ENCODE results near the gene FIP1L1.
"Not testable (repeated sequence)": the region's sequence is repeated elsewhere in the genome, so short reads cannot be mapped to it uniquely, and the experiment has no call there.

Gene FIP1L1

GRCh38 chr4:53378171-53378482, 686 bp downstream of the FIP1L1 start:
- no peak for DNase-seq (ENCODE audit: low spot score)

- no peak for DNase-seq (ENCODE audit: low spot score)
These were observed 2.8 kb downstream of the FIP1L1 start for GRCh38 chr4:53380221-53380620.

- DNase-seq (ENCODE audit: low spot score): not testable (repeated sequence)
These were observed 32.0 kb downstream of the FIP1L1 start for GRCh38 chr4:53409479-53409878.

GRCh38 chr4:53419208-53419607, 41.8 kb downstream of the FIP1L1 start:
- no peak for DNase-seq (ENCODE audit: low spot score)

- DNase-seq (ENCODE audit: low spot score): no peak
These were observed 44.4 kb downstream of the FIP1L1 start for GRCh38 chr4:53421791-53422190.

- DNase-seq (ENCODE audit: low spot score): no peak
These were observed 44.9 kb downstream of the FIP1L1 start for GRCh38 chr4:53422367-53422766.

GRCh38 chr4:53424280-53424679, 46.8 kb downstream of the FIP1L1 start:
- DNase-seq (ENCODE audit: low spot score): no peak

GRCh38 chr4:53427366-53427765, 49.9 kb downstream of the FIP1L1 start:
- DNase-seq (ENCODE audit: low spot score): no peak

- DNase-seq (ENCODE audit: low spot score): no peak
These were observed 53.6 kb downstream of the FIP1L1 start for GRCh38 chr4:53431052-53431451.

GRCh38 chr4:53432528-53433424, 55.3 kb downstream of the FIP1L1 start:
- DNase-seq (ENCODE audit: low spot score): no peak

- DNase-seq (ENCODE audit: low spot score): peak; percentile 27
These were observed 58.8 kb downstream of the FIP1L1 start for GRCh38 chr4:53436251-53436650.

GRCh38 chr4:53441564-53441963, 64.1 kb downstream of the FIP1L1 start:
- no peak for DNase-seq (ENCODE audit: low spot score)

- DNase-seq (ENCODE audit: low spot score): no peak
These were observed 67.5 kb downstream of the FIP1L1 start for GRCh38 chr4:53444954-53445353.

- DNase-seq (ENCODE audit: low spot score): no peak
These were observed 73.3 kb downstream of the FIP1L1 start for GRCh38 chr4:53450773-53451172.

GRCh38 chr4:53453385-53453784, 75.9 kb downstream of the FIP1L1 start:
- no peak for DNase-seq (ENCODE audit: low spot score)

- DNase-seq (ENCODE audit: low spot score): no peak
These were observed 78.3 kb downstream of the FIP1L1 start for GRCh38 chr4:53455766-53456165.

GRCh38 chr4:53456178-53456577, 78.7 kb downstream of the FIP1L1 start:
- DNase-seq (ENCODE audit: low spot score): no peak

- DNase-seq (ENCODE audit: low spot score): no peak
These were observed 82.1 kb downstream of the FIP1L1 start for GRCh38 chr4:53459548-53459947.

- no peak for DNase-seq (ENCODE audit: low spot score)
These were observed 83.8 kb downstream of the FIP1L1 start for GRCh38 chr4:53461244-53461643.

- DNase-seq (ENCODE audit: low spot score): no peak
These were observed 85.9 kb downstream of the FIP1L1 start for GRCh38 chr4:53463340-53463739.

GRCh38 chr4:53465281-53465680, 87.8 kb downstream of the FIP1L1 start:
- no peak for DNase-seq (ENCODE audit: low spot score)

GRCh38 chr4:53465891-53466290, 88.5 kb downstream of the FIP1L1 start:
- no peak for DNase-seq (ENCODE audit: low spot score)

GRCh38 chr4:53466576-53466975, 89.1 kb downstream of the FIP1L1 start:
- DNase-seq (ENCODE audit: low spot score): not testable (repeated sequence)
